Right lobe of liver (tissue), 6 donors: ENCODE data around the gene LOXL1. TPM values are rescaled to one million over a fixed set of nuclear protein-coding genes. Genes with fewer than 3 reads are reported as not detected.

Source experiments
- ATAC-seq, 4 donors: fragments of 200-7000 bp; cut with Tn5 transposase; one replicate each; pipeline ENCODE4 v1.9.1; 2020; ENCODE audit warnings: mild to moderate bottlenecking in 4 of 4, moderate library complexity in 4 of 4
- DNase-seq, 3 donors: peaks; one replicate each; pipeline ENCODE4 v3.0.0-alpha.2; 2020
- H3K27ac ChIP-seq, 3 donors: fragments of 200-600 bp; one replicate each; pipeline ENCODE4 v1.8.0; 2022
- H3K27me3 ChIP-seq, 2 donors: fragments of 200-600 bp; one replicate each; pipeline ENCODE4 v1.8.0; 2022
- H3K36me3 ChIP-seq, 4 donors: fragments of 200-600 bp; sonication (generic) in 1 of 4; one replicate each; pipeline versions ENCODE4 v1.5.1 to v1.8.0; 2017 to 2022; ENCODE audit warnings: control low read depth in 1 of 4
- H3K4me1 ChIP-seq, 4 donors: fragments of 200-600 bp; sonication (generic) in 1 of 4; one replicate each; pipeline versions ENCODE4 v1.5.1 to v1.8.0; 2017 to 2022; ENCODE audit warnings: control low read depth in 1 of 4
- H3K4me3 ChIP-seq, 3 donors: fragments of 200-600 bp; one replicate each; pipeline ENCODE4 v1.8.0; 2022
- H3K9me3 ChIP-seq, 4 donors: fragments of 200-600 bp; sonication (generic) in 1 of 4; one replicate each; pipeline versions ENCODE4 v1.5.1 to v1.8.0; 2017 to 2022; ENCODE audit warnings: control low read depth in 1 of 4
- POLR2A ChIP-seq: fragments of 450-650 bp; IDR thresholded peaks from one replicate; pipeline ENCODE4 v1.6.1; 2017; ENCODE audit warnings: antibody characterized with exemption, mild to moderate bottlenecking
- WGBS: methylation state at CpG from one replicate; pipeline ENCODE4 v1.1.6; 2018; ENCODE audit warnings: low coverage, low lambda C conversion rate; ENCODE audit not compliant: insufficient coverage; ENCODE audit errors: missing lambda C conversion rate; 5-methylcytosine and 5-hydroxymethylcytosine counted together
- intact Hi-C, 2 donors: fragments of 100-400 bp; cut with DNase I; formaldehyde crosslinking; loops; one replicate each; pipeline versions ENCODE4 v1.11.2 to v1.14.1; 2022
- total RNA-seq, 6 experiments: library from RNA; depleted of rRNA in 2 of 6; stranded (reverse); fragments of >200 nt in 2 of 6; fragmentation: NEBNext Ultra II Directional in 3 of 6; extraction: Animal tissue kit (Norgen Biotek cat#: 25700) in 3 of 6; gene quantifications; one replicate each; pipeline versions ENCODE4 v1.1.0 to v1.2.4, GENCODE V29; 2016 to 2023
- TF ChIP-seq, protein P1 (sequence below), 4 donors: fragments of 200-600 bp in 3 of 4; fragments of 450-650 bp in 1 of 4; IDR thresholded peaks; one replicate each; pipeline versions ENCODE4 v1.5.1 to v1.8.0; 2016 to 2022; ENCODE audit warnings: antibody characterized with exemption in 4 of 4, mild to moderate bottlenecking in 2 of 4
- donor health status: DM: no; HTN: yes; CAD: no.
- donor health status: DM: no; HTN: no; CAD: no.
- donor health status: DM: no; HTN: no; CAD: no.
- donor health status: DM: no; HTN: yes; CAD: no.
- donor health status: DM: no; HTN: yes; CAD: no.

The LOXL1 gene
- total RNA-seq, 6 experiments from 2014 or later, result 0.29 to 2.3 (median 0.83) TPM

DNA sequence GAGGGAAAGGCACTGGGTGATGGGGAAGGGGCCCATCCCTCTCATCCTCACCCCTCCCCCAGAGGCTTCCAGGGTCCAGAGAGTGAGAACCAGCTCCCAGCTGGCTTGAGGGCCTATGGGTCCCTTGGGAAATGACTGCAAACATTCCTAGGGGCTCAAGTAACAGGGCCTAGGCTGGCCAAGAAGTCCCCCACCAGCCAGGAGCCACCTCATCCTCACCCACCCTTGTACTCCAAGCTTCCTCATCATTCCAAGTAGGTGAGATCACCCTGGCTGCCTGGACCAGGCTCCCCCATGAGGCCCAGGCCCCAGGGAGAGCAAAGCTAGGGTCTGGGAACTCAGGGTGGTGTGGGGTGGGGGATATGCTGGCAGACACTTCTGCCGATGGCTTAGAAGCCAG lies 14.8 kb downstream of the LOXL1 start:
- Histone ChIP-seq H3K36me3 (no peaks in the 10 kb centered on the region), H3K4me1 (peaks cover 0 to 12% (median 0%) of the 10 kb centered on the region in 4 donors), H3K9me3 (no peaks in the 10 kb centered on the region), H3K4me3 (no peak overlapping the region), H3K27ac (no peak overlapping the region), H3K27me3 (no peaks in the 10 kb centered on the region)
- TF ChIP-seq, protein P1, sequence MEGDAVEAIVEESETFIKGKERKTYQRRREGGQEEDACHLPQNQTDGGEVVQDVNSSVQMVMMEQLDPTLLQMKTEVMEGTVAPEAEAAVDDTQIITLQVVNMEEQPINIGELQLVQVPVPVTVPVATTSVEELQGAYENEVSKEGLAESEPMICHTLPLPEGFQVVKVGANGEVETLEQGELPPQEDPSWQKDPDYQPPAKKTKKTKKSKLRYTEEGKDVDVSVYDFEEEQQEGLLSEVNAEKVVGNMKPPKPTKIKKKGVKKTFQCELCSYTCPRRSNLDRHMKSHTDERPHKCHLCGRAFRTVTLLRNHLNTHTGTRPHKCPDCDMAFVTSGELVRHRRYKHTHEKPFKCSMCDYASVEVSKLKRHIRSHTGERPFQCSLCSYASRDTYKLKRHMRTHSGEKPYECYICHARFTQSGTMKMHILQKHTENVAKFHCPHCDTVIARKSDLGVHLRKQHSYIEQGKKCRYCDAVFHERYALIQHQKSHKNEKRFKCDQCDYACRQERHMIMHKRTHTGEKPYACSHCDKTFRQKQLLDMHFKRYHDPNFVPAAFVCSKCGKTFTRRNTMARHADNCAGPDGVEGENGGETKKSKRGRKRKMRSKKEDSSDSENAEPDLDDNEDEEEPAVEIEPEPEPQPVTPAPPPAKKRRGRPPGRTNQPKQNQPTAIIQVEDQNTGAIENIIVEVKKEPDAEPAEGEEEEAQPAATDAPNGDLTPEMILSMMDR (IDR thresholded peaks at IDR 0.05), result no peak
- TF ChIP-seq POLR2A, result no peak
- WGBS, result no CpG with 5 or more reads among the region's 1 CpG
- no peak for ATAC-seq
- DNase-seq, result peak in 1 of 3 donors; percentile 26
- intact Hi-C loops, result no loop called here

DNA sequence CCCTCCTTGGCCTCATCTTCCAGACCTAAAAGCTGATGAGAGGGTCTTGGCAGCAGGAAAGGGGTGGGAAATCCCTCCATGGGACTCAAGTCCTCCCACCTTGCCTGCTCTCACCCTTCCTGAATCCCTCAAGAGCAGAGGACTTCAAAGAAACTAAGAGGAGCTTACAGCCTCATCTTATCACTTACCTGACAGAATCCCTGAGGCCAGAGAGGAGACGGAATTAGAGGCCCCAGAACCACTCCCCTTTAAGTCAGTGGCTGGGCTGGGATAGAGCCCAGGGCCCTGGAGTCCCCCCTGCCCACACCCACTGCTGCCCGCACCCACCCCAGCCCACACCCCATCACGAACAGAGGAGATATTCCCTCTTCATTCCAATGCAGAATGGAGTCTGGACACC lies 15.2 kb downstream of the LOXL1 start:
- WGBS, result 100% methylated on average over 2 of the region's 3 CpGs
- intact Hi-C loops, result no loop called here

DNA sequence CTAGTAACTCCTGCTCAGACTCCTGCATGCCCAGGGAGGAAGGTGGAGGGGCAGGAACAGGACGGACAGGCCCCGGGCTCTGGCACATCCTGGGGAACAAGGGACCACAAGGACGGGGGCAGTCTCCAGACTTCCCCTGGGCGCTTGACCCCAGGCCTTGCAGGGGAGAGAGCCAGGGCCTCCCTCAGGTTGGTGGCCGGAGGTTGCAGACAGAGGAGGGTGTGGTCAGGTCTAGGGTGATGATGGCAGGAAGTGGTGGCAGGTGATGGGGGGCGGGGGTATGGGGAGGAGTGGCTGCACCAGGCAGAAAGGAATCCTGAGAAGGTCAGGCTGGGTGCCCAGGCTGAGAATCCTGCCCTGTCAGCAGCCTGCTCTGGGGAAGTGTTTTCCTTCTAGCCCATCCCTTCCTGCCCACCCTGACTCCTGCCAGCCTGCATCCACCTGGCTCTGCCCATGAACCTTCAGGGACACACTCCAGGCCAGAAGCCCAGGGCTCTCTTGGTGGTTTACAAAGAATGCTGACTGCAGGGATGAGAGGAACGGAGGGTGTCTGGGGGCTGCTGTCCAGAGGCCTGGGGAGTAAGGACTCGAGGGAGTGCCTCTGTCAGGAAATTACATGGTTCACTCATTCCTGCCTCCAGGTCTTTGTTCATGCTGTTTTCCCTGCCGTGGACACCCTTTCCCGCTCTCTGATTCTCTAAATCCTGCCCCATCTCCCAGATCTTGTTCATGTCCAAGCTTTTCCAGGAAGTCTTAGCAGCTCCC lies 15.8 kb downstream of the LOXL1 start:
- Histone ChIP-seq H3K27me3 (no peaks in the 10 kb centered on the region), H3K4me1 (peaks cover 0 to 12% (median 0%) of the 10 kb centered on the region in 4 donors), H3K4me3 (no peak overlapping the region), H3K36me3 (no peaks in the 10 kb centered on the region), H3K9me3 (no peaks in the 10 kb centered on the region), H3K27ac (no peak overlapping the region)
- intact Hi-C loops, result no loop called here
- WGBS, result 68% methylated on average over 7 of the region's 10 CpGs
- no peak for TF ChIP-seq POLR2A
- TF ChIP-seq, protein P1 (IDR thresholded peaks at IDR 0.05), result no peak
- no peak for ATAC-seq
- DNase-seq, result peak in 1 of 3 donors; percentile 39

More for the DNA sequence above, 15.2 kb downstream of the LOXL1 start:
- no peaks in the 10 kb centered on the region for H3K27me3 ChIP-seq
- no peak overlapping the region for H3K4me3 ChIP-seq
- ATAC-seq, result no peak
- no peaks in the 10 kb centered on the region for H3K9me3 ChIP-seq
- H3K36me3 ChIP-seq, result no peaks in the 10 kb centered on the region
- TF ChIP-seq POLR2A, result no peak
- TF ChIP-seq, protein P1 (IDR thresholded peaks at IDR 0.05), result no peak
- H3K4me1 ChIP-seq, result peaks cover 0 to 12% (median 0%) of the 10 kb centered on the region in 4 donors
- H3K27ac ChIP-seq, result no peak overlapping the region
- no peak for DNase-seq

DNA sequence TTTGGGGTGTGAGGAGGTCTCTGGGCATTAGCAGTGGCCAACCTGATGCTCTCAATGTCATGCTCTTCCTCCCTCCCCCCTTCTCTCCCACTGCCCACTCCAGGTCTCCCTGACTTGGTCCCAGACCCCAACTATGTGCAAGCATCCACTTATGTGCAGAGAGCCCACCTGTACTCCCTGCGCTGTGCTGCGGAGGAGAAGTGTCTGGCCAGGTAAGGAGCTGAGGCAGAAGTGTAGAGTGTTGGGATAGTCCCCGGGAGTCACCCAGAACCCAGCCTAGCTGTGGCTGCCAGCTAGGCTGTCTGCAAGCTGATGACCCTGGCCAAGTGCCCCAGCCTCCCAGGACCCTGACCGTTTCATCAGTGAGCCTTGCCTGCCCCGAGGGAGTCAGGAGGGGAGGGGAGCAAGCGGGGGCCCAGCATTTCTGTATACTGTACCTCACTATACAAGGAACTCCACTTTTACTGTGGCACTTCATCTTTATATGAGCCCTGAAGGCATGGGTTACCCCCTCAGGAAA lies 16.5 kb downstream of the LOXL1 start:
- ATAC-seq, result no peak
- peaks cover 0 to 12% (median 0%) of the 10 kb centered on the region in 4 donors for H3K4me1 ChIP-seq
- no peaks in the 10 kb centered on the region for H3K27me3 ChIP-seq
- WGBS, result 93% methylated on average over 3 of the region's 6 CpGs
- no peak for DNase-seq
- no peaks in the 10 kb centered on the region for H3K9me3 ChIP-seq
- intact Hi-C loops, result no loop called here
- H3K36me3 ChIP-seq, result no peaks in the 10 kb centered on the region
- H3K27ac ChIP-seq, result no peak overlapping the region
- no peak overlapping the region for H3K4me3 ChIP-seq
- TF ChIP-seq, protein P1 (IDR thresholded peaks at IDR 0.05), result no peak
- no peak for TF ChIP-seq POLR2A
